Epidermal melanocyte (primary cell): Measurements from ENCODE around the gene MLLT1.

ENCODE experiments used
- DNase-seq: peaks from one replicate; pipeline ENCODE4 v3.0.0; 2011; ENCODE audit warnings: low spot score; ENCODE audit not compliant: insufficient read length

Gene MLLT1

DNA sequence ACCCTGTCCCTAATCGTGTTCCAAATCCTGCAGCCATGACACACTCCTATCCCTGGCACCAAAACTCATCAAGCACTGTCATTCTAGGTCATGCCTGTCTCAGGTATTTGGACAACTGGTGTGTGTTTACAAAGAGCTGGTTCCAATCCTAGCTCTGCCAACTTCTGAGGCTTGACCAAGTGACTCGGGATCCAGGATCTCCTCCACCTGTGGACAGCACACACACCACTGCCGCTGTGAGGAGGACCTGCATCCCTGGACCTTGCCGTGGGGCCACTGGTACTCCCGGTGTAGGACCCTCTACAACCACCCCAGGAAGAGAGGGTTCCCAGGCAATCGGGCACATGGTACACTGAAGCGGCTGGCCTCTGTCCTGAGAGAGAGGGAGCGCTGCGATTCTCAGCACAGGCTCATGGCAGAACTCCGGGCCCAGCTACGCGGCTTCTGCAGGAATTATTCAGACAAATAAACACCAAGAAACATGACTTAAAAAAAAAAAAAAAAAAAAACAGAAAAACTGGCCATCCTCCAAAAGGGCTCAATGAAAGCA is 20.4 kb downstream of the MLLT1 start:
- DNase-seq: no peak

DNA sequence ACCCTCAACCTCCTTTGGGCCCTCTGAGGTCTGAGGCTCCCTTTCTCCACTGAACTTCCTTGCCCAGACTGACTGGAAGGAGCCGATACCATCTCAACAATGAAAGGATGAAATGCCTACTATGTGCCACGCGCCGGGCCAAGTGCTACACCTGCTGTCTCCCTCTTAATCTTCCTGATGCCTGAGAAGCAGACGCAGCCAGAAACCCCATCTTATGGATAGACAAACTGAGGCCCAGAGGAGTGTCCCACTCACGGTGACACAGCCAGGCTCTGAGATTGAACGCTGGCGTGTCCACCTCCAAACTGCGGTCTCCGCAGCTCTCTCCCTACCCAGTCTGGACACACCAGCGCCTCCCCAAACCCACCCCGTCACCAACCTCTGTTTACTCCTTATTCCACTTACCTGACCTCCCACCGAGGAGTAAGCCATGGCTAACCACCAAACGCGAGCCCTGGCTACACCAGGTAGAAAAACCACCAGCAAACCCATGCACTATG is 20.9 kb downstream of the MLLT1 start:
- no peak for DNase-seq

DNA sequence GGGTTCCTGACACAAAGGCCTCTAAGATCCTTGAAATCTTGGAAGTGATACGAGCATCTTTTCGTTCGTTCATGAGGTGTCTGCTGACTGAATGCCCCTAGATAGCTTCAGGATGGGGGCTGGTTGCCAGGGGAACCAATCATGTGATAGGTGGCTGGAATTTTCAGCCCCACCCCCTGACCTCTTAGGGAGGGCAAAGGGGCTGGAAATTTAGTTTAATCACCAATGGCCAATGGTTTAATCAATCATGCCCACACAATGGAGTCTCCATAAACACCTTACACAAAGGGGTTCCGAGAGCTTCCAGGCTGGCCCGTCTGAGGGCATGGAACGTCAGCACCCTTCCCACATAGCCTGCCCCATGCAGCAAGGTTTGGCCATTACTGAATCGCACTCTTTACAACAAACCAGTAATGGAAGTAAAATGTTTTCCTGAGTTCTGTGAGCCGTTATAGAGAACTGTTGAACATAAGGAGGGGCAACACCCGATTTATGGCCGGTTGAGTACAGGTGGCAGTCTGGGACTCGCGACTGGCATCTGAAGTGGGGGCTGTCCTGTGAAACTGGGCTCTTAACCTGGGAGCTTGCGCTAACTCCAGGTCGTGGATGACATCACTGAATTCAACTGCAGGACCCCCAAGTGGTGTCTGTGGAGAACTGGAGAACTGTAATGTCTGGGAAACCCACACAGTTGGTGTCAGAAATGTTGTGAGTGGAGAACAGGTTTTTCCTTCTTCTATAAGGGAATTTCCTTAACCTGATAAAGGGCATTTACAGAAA is 25.6 kb downstream of the MLLT1 start:
- no peak for DNase-seq

DNA sequence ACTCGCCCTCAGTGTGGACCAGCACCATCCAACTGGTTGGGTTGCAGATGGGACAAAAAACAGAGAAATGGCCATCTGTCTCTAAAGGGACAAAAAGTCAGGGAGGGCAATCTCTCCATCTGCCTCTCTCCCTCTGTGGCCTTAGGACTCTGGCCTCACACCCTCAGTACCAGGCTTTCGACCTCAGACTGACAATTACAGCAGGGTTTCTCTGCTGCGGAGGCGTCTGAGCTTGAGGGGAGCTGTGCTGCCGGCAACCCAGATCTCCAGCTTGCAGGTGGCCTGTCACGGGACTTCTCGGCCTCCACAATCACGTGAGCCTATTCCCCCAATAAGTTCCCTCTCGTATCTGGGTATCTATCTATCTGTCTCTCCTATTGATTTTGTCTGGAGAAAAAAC is 27.7 kb downstream of the MLLT1 start:
- DNase-seq: no peak

DNA sequence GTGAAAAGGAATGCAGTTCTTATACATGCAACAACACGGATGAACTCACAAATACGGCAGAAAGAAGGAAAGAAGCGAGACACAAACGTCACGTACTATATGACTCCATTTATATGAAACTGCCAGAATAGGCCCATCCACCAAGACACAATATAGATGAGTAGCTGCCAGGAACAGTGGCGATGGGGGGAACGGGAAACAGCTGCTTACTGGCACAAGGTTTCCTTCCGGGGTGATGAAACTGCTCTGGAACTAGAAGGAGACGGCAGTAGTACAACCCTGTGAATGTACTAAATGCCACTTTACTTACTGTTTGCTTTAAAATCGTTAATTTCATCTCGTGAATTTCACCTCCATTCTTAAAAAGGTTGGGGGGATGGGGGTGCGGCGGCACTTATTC is 28.9 kb downstream of the MLLT1 start:
- no peak for DNase-seq

DNA sequence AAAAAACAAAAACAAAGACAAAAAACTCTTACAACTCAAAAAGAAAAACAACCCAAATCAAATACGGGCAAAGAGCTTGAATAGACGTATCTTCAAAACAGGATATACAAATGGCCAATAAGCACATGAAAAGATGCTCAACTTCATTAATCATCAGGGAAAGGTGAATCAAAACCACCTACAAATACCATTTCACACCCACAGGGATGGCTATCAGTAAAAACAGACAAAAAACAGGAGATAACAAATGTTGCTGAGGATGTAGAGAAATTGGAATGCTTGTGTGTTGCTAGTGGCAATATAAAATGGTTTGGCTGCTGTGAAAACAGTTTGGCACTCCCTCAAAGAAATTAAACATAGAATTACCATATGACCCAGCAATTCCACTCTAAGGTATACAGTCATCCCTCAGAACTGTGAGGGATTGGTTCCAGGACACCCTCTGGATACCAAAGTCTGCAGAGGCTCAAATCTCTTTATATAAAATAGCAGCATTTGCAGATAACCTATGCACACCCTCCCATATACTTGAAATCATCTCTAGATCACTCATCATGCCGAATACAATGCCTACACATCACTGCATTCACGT is 29.7 kb downstream of the MLLT1 start:
- DNase-seq: no peak

DNA sequence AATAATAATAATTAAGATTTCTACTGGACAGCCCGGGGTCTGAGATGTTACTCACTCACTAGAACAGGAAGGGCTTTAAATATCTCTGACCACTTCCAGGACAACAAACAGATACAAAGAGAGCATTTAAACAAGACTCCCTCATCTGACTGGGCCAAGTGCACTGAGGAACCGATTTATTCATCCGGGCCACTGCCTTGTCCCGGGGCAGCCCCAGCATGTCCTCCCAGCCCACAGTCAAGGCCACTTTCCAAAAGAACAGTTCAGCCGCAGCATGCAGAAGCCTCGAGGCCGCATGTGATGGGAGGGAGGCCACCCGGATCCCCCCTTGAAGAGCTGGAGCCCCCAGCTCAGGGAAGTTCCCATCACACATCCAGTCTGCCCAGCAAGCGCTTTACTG is 30.5 kb downstream of the MLLT1 start:
- no peak for DNase-seq

DNA sequence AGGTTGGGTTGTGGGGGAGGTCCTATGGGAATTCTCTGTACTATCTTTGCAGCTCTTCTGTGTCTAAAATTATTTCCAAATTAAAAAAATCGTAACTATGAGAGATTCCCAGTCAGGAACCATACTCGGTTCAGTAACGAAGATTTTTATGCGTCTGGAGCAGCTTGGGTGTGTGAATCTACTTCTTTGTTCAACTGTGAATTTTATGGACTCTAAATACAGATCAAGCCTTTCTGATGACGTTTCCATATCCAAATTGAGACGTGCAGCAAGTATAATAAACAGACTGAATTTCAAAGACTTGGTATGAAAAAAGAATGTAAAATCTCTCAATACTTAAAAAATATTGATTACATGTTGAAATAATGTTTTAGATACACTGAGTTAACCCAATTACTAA is 30.9 kb downstream of the MLLT1 start:
- no peak for DNase-seq

DNA sequence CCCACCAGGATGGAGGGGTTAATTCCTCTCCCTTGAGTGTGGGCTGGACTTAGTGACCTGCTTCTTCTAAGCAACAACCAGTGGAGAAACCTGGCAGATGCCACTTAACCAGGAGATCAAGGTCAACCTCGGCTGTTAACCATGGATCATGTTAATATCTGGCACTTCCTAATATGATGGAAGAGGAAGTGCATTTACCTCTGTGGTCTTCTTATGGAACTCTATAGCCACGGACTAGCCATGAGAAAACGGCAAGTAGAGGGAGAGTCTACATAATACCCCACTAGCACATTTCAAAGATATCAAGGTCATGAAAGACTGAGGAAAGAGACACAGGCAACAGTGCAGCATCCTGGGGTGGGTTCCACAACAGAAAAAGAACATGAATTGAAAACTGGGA is 31.4 kb downstream of the MLLT1 start:
- no peak for DNase-seq

DNA sequence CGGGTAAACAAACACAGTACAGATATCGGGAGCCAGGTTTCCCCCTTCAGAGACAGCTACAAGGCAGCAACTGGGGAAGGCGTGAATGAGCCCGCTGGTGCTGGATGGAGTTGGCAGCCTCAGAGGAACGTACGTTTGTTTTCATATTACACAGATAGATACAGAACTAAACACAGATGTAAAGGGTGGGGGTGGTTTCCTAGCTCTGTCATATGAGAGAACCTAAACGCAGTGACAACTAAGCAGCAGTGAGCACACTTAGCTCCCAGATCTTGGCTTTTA is 32.8 kb downstream of the MLLT1 start:
- DNase-seq: no peak

DNA sequence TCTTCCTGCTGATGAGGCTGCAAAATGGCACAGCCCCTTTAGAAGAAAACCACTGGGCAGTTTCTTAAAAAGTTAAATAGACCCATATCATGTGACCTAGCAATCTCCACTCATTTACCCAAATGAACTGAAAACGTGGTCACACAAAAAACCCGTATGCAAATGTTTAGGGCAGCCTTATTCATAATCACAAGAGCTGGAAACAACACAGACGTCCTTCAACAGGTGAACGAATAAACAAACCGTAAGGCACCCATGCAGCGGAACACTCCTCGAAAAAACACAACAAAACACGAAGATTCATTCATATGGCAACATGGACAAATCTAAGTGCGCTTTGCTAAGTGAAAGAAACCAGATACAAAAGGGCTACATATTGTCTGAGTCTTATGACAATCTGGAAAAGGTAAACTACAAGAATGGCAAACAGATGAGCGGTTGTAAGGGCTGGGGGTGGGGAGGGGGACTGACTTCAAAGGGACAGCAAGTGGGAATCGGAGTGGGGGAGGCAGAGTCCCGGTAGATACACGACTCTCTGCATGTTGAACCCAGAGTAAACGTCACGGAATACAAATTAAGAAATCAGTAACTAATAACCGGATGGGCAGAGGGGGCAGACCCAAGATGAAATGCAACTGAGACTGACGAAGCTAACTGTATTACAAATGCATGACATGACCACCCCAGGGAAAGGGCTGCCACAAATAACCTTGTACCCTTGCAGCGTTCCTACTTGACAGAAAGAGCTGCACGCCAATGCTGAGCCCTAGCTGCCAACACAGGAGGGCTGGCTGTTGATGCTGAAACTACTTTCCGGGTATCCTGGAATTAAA is 33.4 kb downstream of the MLLT1 start:
- no peak for DNase-seq

DNA sequence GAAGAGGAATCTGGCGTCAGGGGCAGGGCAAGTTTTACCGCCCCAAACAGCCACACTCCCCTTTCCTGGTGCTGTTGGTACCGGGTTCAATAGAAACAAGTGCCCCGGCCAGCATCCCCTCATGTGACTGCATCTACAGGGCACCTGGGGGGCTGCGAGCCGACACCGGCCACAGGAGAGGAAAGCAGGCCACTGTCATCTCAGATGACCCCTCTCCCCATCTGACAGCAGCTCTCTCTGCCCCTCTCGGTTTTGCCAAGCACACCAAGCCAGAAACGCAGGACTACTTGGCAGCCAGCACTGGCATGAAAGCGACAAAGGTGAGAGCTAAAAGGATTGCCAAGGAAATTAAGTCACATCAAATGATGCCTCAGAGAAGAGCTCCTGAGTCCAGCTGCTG is 37.1 kb downstream of the MLLT1 start:
- DNase-seq: no peak

DNA sequence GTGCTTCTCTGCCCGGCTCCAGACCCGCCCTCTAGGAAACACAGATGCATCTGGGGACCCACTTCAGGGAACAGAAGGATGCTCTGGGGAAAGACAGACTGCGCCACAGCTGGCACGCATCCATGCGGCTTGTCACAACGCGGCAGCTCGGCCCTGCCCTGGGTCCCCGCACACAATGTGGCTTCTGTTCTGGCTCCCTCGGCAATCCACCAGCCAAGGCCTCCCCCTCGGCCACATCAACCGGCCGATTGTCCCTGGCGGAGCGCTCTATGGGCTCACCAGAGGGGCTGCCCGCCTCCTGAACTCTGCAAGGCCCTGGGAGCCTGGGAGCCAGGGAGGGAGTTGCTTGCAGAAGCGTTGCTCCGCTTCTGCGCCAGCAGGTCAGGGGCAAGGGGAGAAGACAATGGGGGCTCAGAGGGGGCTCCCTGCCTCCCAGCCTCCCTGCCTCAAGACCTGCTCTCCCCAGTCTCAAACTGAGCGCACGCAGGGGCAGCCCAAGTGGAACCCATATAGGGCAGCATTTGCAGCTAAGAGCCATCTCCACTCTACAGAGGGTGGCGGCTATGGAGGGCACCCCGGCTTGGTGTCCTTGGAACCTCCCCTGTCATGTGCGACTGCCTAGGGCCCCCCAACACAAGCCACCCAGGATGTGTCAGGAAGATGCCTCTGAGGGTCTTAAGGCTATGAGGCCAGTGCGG is 37.9 kb downstream of the MLLT1 start:
- peak; percentile 68 for DNase-seq

DNA sequence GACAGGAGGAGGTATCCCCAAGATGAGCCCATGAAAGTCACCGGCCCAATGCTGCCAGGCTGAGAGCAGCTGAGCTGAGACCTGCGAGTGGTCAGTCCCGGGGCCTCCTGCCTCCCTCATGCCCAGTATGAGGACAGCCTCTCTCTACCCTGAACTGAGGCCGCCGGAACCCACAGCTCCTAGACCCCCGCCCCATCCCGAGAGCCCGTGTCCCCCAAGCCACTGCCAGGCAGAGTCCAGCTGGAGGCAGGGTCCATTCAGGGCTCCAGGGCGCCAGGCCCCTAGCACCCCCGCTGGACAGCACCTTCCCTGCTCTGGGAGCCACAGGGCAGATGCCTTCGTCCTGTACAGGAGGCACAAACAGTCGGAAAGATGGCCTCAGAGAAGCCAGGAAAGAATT is 38.7 kb downstream of the MLLT1 start:
- no peak for DNase-seq

DNA sequence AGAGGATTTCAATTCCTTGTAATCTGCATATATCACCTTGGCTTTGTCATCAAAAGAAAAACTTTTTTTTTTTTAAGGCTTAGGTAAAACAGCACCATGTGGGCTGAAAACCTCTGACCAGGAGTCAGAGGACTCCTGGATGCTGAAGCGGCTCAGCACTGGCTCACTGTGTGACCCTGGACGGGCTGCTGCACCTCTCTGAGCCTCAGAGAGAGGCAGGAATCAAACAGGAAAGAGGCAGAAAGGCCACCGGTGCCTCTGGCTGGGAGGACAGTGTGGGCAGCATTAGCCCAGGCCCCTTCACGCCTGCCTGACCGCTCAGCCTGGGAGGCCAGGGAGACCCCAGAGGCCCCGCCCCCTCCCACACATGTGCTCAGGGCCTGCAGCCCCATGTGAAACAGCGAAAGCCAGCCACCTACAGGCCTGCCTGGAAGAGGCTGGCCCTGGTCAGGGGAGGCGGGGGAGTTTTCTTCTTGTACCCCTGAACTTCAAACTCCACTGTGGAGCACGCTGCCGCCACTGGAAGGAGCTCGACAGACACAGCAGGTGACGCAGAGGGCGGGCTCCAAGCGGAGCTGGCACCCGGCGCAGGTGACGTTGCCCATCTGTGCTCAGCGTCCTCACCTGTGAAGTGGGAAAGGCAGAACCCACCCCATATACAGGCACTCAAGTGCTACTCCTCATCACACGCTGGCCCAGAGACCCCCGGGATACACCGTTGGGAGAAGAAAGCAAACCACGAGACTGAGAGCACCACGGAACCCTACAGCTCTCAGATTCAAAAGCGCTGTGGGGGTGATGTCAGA is 39.7 kb downstream of the MLLT1 start:
- DNase-seq: no peak

DNA sequence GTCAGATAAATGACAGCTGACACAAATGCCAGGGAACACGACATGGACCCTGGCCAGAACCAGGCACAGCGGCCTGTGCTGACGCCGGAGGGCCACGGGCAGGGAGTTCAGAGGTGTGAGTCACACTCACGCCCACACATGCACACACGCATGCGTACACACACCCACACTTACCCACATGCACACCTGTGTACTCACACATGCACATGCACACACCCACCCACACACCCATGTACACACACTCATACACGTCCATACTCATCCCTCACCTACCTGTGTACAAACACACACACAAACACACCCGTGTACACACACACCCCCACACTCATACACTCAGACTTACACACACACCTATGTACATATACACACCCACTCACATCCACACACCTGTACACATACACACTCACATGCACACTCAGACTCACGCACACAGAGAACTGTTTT is 40.4 kb downstream of the MLLT1 start:
- DNase-seq: no peak

DNA sequence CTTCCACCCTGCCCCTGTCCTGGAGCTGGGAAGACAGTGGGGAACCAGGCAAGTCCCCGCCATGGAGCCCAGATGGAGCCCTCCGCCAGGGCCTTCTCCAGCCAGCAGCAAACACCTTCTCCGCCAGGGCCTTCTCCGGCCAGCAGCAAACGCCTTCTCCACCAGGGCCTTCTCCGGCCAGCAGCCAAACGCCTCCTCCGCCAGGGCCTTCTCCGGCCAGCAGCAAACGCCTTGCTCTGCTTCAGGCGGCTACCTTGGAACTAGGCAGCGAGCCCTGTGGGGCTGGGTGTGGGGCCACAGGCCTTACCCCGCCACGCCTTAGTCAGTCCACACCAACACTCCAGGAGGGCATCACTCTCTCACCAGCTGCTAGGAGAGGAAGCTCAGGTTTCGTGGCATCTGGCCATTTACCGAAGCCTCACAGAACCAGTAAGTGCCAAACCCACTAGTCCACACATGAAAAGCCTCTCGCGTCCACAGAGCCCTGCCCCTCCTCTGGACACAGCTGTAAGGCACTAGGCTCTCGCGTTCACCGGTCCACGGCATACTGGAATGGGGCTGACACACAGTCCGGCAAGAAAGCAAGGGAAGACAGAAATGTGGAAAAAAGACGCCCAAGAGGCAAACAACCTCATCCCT is 41.0 kb downstream of the MLLT1 start:
- no peak for DNase-seq

DNA sequence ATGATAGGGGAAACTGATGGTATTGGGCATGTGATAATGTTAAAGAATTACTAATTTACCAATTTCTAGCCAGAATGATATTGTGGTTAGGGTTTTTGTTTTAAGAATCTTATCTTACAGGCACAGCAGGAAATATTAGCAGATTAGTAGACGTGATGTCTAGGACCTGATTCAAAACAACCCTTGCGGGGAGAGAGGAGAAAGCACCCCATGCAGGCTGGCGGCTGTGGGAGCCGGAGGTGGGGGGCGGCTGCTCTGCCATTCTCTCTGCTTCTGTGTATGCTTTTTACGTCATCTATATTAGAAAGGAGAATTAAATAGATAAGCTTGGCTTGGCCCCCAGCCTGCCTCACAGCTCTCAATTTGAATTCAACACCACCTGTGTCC is 41.5 kb downstream of the MLLT1 start:
- no peak for DNase-seq

DNA sequence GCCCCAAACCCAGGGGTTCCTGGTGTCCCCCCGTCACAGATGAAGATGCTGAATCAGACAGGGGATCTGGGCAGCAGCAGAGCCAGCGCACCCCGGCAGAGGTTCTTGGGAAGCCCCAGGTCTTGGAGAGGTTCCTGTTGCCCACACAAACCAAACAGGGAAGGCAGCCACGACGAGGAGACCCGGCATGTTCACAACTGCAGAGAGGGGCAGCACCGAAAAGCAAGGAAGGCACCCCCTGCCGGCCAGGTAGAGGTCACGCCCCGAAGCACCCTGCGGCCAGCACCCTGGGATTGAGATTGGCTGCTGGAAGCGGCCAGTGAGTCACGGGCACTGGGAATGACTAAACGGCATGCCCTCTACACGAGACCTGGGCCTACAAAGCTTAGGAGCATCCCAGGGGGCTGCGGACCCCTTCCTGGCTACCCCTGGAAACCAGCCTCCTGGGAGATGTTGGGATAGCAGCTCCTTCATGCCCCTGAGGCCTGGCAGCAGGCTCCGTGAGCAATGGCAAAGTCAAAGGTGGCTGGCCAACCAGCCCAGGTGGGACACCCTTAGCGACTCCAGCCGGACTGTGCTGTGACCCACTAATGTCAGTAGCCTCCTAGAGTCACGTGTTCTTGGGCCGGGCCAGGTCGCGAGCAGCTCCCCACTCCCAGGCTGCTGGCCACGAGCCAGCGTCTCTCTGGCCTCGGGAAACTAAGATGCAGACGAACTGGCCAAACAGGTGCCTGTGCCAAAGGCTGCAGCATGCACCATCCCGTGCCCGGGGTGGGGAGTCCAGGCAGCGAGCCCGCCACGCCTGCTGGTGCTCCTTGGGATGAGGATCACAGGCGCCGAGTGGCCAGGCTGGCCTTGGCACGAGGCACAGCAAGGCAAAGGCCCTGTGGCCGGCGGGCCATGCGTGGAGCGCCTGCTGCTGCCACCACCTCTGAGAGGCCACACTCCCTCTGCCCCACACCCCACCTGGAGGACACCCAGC is 43.2 kb downstream of the MLLT1 start:
- DNase-seq: no peak
